Mucosa of descending colon (tissue), 3 donors: ENCODE results near the gene PTPRK. TPM values are rescaled to one million over a fixed set of nuclear protein-coding genes. Genes with fewer than 3 reads are reported as not detected.

ENCODE experiments used
- ATAC-seq: fragments of 200-7000 bp; cut with Tn5 transposase; one replicate; pipeline ENCODE4 v1.9.1; 2020; ENCODE audit warnings: mild to moderate bottlenecking, moderate library complexity
- DNase-seq, 3 donors: peaks; one replicate each; pipeline ENCODE4 v3.0.0-alpha.2; 2020
- H3K36me3 ChIP-seq: fragments of 200-600 bp; one replicate; pipeline ENCODE4 v1.8.0; 2021; ENCODE audit warnings: low read depth, mild to moderate bottlenecking
- H3K4me1 ChIP-seq: fragments of 200-600 bp; one replicate; pipeline ENCODE4 v1.8.0; 2021; ENCODE audit warnings: low read depth, mild to moderate bottlenecking
- H3K4me3 ChIP-seq: fragments of 200-600 bp; one replicate; pipeline ENCODE4 v1.8.0; 2021; ENCODE audit warnings: mild to moderate bottlenecking
- H3K9me3 ChIP-seq: fragments of 200-600 bp; one replicate; pipeline ENCODE4 v1.8.0; 2021; ENCODE audit warnings: mild to moderate bottlenecking
- intact Hi-C, 2 donors: fragments of 100-400 bp; cut with DNase I in 1 of 2; cut with micrococcal nuclease in 1 of 2; formaldehyde crosslinking; loops; one replicate each; pipeline versions ENCODE4 v1.11.0 to v1.11.1; 2022; cut with DNase I, micrococcal nuclease
- total RNA-seq, 3 donors: library from RNA; stranded (reverse); fragmentation: NEBNext Ultra II Directional in 2 of 3; extraction: Animal tissue kit (Norgen Biotek cat#: 25700) in 2 of 3; gene quantifications; one replicate each; pipeline versions ENCODE4 v1.2.1 to v1.2.4, GENCODE V29; 2021 to 2023
- TF ChIP-seq, protein P1 (sequence below): fragments of 200-600 bp; IDR thresholded peaks from one replicate; pipeline ENCODE4 v1.8.0; 2022; ENCODE audit warnings: antibody characterized with exemption, mild to moderate bottlenecking
- donor health status: DM: no; HTN: no; CAD: no; lungs with moderate emphysema.
- donor health status: DM: no; HTN: no; CAD: no.
- donor health status: DM: no; HTN: yes; CAD: no.

The PTPRK gene
- total RNA-seq, 3 donors from 2014 or later = 75.9 to 159 (median 86.7) TPM

DNA sequence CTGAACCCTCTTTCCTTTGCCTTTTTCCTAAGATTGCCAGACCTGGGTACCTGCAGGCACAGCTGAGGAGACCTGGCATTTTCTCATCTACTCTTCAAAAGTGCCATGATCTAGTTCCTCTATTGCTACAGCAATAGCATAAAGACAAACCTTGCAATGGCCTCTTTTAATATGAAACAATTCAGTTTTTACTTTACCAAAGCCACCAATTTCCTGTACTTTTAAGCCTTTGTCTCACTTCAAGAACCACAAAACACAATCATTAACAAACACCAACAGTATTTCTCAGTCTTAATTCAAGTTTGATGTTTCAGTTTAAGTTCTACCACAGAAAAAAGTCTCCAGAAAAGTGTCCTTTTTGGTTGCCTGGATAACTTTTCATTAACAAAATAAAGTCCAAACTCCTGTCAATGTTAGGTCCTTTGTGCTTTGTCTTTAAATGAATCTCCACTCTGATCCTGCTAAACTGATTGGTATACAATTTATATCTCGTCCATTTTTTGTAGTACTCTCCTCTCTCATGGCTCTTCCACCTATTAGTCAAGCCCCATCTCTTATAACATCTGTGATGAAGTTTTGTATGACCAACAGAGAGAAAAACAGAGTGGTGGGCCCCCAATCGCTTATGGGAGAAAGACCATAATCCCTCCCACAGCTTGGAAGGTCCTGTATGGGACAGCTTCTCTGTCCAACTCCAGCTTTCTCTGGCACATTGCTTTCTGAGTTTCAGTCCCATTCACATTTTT is 569.1 kb downstream of the PTPRK start:
- TF ChIP-seq, protein P1, sequence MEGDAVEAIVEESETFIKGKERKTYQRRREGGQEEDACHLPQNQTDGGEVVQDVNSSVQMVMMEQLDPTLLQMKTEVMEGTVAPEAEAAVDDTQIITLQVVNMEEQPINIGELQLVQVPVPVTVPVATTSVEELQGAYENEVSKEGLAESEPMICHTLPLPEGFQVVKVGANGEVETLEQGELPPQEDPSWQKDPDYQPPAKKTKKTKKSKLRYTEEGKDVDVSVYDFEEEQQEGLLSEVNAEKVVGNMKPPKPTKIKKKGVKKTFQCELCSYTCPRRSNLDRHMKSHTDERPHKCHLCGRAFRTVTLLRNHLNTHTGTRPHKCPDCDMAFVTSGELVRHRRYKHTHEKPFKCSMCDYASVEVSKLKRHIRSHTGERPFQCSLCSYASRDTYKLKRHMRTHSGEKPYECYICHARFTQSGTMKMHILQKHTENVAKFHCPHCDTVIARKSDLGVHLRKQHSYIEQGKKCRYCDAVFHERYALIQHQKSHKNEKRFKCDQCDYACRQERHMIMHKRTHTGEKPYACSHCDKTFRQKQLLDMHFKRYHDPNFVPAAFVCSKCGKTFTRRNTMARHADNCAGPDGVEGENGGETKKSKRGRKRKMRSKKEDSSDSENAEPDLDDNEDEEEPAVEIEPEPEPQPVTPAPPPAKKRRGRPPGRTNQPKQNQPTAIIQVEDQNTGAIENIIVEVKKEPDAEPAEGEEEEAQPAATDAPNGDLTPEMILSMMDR = no peak
- DNase-seq = no peak
- Histone ChIP-seq H3K4me1 (no peaks in the 10 kb centered on the region), H3K4me3 (no peak overlapping the region), H3K36me3 (no peaks in the 10 kb centered on the region), H3K9me3 (no peaks in the 10 kb centered on the region)
- intact Hi-C loops = no loop called here
- peak; percentile 47 for ATAC-seq

- DNase-seq (no peak), ATAC-seq (peak; percentile 15)
- no peak overlapping the region for H3K4me3 ChIP-seq
- intact Hi-C loops = no loop called here
- no peaks in the 10 kb centered on the region for H3K9me3 ChIP-seq
- no peaks in the 10 kb centered on the region for H3K36me3 ChIP-seq
- H3K4me1 ChIP-seq = no peaks in the 10 kb centered on the region
- TF ChIP-seq, protein P1 = no peak
These were observed 569.7 kb downstream of the PTPRK start for GRCh38 chr6:127950566-127951145.

DNA sequence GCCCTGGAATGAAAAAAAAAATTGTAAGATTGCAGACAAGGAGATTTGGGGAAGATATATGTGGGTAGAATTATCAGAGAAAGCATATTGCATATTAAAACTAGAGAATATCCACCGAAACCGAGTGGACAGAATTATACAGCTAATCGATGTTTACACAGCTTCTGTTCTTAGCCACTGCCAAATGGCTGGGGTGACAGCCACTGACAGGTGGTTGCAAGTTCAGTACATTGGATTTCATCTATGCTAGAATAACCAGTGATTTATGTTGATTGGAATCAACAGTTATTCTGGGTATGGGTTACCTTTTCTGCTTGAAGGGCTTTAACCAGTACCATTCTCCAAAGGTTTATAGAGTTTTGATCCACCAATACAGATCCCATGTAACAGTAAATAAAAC is 571.1 kb downstream of the PTPRK start:
- ATAC-seq (no peak), DNase-seq (no peak)
- intact Hi-C loops = no loop called here
- no peaks in the 10 kb centered on the region for H3K36me3 ChIP-seq
- no peak overlapping the region for H3K4me3 ChIP-seq
- H3K9me3 ChIP-seq = no peaks in the 10 kb centered on the region
- TF ChIP-seq, protein P1 = no peak
- H3K4me1 ChIP-seq = no peaks in the 10 kb centered on the region

GRCh38 chr6:127946388-127946787 is 574.0 kb downstream of the PTPRK start:
- H3K4me3 ChIP-seq = no peak overlapping the region
- no peak for ATAC-seq
- no peaks in the 10 kb centered on the region for H3K9me3 ChIP-seq
- TF ChIP-seq, protein P1 = no peak
- intact Hi-C loops = no loop called here
- no peak for DNase-seq
- H3K4me1 ChIP-seq = no peaks in the 10 kb centered on the region
- no peaks in the 10 kb centered on the region for H3K36me3 ChIP-seq

DNA sequence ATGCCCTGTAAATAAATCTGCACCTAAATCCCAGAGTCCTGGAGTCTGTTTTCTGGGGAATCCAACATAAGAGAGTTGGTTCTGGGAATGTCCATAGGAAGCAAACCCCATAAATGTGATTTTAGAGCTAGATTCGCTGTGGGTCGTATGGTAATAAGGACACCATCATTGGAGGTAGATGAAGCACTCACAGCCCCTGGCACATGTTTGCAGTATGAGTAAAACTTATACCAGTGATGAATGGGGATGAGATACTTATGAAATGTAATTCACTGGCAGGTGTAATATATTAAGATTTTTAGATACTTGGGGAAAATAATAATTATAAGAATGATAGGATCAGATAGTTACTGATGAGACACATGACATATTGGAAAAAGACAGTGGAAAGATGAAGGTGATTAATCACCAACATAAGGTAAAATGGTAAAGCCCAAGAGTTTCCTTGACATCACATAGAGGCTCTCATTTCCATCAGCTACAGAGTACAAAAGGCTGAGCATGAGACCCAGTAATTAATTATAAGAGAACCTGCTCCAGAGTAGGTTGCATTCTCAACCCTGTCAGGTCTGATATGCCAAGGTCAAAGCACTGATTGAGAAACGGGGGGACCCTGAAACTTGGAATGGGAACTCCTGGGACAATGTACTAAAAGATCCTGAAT is 574.8 kb downstream of the PTPRK start:
- DNase-seq (no peak), ATAC-seq (no peak)
- Histone ChIP-seq H3K4me3 (no peak overlapping the region), H3K9me3 (no peaks in the 10 kb centered on the region), H3K4me1 (no peaks in the 10 kb centered on the region), H3K36me3 (no peaks in the 10 kb centered on the region)
- intact Hi-C loops = no loop called here
- TF ChIP-seq, protein P1 = no peak
